ENCODE results near the gene BLOC1S5. TPM values are rescaled to one million over a fixed set of nuclear protein-coding genes. Genes with fewer than 3 reads are reported as not detected.

The BLOC1S5 gene
- total and polyA plus RNA-seq, 2 of the 13 experiments (the other 11 are each of a cell fraction or from before 2014, with no cell fraction given), result 10.5 to 41.5 TPM

GRCh38 chr6:7974938-7975763 lies 89.0 kb downstream of the BLOC1S5 start (continued):
- peak; percentile 80 for TF ChIP-seq ZNF407 (CRISPR knock-in tag; IDR thresholded peaks at IDR 0.05; ENCODE audit: not compliant biosample characterization)
- no peak for TF ChIP-seq TSC22D2 (CRISPR knock-in tag; IDR thresholded peaks at IDR 0.05; ENCODE audit: borderline replicate concordance)
- peak; percentile 100 for TF ChIP-seq JUNB (CRISPR knock-in tag; IDR thresholded peaks at IDR 0.05; ENCODE audit: borderline replicate concordance)
- TF ChIP-seq, protein P1, sequence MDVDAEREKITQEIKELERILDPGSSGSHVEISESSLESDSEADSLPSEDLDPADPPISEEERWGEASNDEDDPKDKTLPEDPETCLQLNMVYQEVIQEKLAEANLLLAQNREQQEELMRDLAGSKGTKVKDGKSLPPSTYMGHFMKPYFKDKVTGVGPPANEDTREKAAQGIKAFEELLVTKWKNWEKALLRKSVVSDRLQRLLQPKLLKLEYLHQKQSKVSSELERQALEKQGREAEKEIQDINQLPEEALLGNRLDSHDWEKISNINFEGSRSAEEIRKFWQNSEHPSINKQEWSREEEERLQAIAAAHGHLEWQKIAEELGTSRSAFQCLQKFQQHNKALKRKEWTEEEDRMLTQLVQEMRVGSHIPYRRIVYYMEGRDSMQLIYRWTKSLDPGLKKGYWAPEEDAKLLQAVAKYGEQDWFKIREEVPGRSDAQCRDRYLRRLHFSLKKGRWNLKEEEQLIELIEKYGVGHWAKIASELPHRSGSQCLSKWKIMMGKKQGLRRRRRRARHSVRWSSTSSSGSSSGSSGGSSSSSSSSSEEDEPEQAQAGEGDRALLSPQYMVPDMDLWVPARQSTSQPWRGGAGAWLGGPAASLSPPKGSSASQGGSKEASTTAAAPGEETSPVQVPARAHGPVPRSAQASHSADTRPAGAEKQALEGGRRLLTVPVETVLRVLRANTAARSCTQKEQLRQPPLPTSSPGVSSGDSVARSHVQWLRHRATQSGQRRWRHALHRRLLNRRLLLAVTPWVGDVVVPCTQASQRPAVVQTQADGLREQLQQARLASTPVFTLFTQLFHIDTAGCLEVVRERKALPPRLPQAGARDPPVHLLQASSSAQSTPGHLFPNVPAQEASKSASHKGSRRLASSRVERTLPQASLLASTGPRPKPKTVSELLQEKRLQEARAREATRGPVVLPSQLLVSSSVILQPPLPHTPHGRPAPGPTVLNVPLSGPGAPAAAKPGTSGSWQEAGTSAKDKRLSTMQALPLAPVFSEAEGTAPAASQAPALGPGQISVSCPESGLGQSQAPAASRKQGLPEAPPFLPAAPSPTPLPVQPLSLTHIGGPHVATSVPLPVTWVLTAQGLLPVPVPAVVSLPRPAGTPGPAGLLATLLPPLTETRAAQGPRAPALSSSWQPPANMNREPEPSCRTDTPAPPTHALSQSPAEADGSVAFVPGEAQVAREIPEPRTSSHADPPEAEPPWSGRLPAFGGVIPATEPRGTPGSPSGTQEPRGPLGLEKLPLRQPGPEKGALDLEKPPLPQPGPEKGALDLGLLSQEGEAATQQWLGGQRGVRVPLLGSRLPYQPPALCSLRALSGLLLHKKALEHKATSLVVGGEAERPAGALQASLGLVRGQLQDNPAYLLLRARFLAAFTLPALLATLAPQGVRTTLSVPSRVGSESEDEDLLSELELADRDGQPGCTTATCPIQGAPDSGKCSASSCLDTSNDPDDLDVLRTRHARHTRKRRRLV (CRISPR knock-in tag; IDR thresholded peaks at IDR 0.05), result peak; percentile 69; the same call in 1 of the 2 replicates
- peak; percentile 71; the same call in 1 of the 2 replicates for TF ChIP-seq TBX3 (IDR thresholded peaks at IDR 0.05; ENCODE audit: borderline replicate concordance)
- no peak for TF ChIP-seq ZNF572 (CRISPR knock-in tag; IDR thresholded peaks at IDR 0.05)
- peak; percentile 85; the same call in 1 of the 2 replicates for TF ChIP-seq NFKBIZ (CRISPR knock-in tag; IDR thresholded peaks at IDR 0.05)
- TF ChIP-seq ZNF232 (CRISPR knock-in tag; IDR thresholded peaks at IDR 0.05; ENCODE audit: borderline replicate concordance), result no peak
- no peak for TF ChIP-seq ZNF382 (CRISPR knock-in tag; IDR thresholded peaks at IDR 0.05; ENCODE audit: borderline replicate concordance)
